GM18511 (cell line): ENCODE results near the gene PNPLA8.
A peak's percentile ranks its signal among the peaks of the same experiment; 100 is the strongest.
"Not testable (repeated sequence)": the region's sequence is repeated elsewhere in the genome, so short reads cannot be mapped to it uniquely, and the experiment has no call there.

ENCODE experiments used
- ATAC-seq: cut with Tn5 transposase; IDR thresholded peaks from one replicate; pipeline ENCODE4 v1.9.1; 2021; ENCODE audit warnings: mild to moderate bottlenecking, moderate library complexity; ENCODE audit not compliant: unreplicated experiment

The PNPLA8 gene, protein sequence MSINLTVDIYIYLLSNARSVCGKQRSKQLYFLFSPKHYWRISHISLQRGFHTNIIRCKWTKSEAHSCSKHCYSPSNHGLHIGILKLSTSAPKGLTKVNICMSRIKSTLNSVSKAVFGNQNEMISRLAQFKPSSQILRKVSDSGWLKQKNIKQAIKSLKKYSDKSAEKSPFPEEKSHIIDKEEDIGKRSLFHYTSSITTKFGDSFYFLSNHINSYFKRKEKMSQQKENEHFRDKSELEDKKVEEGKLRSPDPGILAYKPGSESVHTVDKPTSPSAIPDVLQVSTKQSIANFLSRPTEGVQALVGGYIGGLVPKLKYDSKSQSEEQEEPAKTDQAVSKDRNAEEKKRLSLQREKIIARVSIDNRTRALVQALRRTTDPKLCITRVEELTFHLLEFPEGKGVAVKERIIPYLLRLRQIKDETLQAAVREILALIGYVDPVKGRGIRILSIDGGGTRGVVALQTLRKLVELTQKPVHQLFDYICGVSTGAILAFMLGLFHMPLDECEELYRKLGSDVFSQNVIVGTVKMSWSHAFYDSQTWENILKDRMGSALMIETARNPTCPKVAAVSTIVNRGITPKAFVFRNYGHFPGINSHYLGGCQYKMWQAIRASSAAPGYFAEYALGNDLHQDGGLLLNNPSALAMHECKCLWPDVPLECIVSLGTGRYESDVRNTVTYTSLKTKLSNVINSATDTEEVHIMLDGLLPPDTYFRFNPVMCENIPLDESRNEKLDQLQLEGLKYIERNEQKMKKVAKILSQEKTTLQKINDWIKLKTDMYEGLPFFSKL

DNA sequence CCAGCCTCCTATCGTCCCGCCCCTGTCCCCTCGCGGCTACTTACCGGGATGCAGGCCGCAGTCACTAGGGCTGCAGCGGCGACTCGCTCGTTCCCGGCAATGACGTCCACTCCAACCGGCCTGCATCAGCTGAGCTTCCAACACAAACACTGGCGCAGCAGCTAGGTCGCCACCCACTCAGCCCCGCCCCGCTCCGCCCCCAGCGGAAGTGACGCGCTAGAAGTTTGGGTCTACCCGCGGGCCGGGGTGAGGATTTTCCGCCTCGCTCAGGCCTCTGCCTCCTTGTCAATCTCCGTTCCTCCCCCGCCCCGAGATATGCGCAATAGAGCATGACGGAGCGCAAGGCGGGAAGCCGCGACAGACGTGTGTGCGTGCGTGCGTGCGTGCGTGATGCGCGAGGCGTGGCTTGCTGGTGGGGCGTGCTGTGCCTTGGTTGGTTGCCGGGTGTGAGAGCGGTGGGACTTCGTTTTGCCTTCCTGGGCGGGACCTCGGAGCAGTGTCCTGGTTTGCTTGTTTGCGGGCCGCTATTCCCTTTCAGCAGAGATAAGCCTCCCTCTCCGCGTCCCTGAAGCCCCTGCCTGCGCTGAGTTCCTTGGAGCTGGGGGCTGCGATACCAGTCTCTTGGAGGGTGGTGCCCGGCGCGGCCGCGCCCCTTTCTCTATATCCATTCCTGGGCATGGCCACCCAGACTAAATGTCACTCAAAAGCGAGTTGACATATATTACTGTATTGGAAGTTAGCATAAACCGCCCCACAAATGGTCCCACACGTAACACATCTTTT, at the start of gene PNPLA8:
Gene PNPLA8 (minus strand): TSS at position 151 of the 783 bp plus-strand sequence. CDS start 10,644 bp downstream, outside the sequence.
- peak; percentile 94 for ATAC-seq

DNA sequence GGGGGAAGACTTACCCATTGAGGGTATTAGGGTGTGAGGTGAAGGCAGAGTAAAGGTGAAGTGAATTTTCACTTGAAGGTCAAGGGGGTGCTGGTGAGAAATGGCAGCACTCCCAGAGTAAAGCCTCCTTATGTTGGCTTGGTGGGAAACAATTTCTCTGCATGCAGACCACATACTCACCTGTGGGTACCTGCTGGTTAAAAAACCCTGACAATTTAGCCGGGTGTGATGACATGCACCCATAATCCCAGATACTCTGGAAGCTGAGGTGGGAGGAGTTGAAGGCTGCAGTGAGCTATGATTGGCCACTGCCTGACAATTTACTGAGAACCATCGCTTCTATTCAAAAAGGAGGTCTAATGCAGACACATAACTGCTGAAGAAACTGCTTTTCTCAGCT, 49.2 kb upstream of the PNPLA8 start:
- ATAC-seq, result no peak

- ATAC-seq, result no peak
Measured at GRCh38 chr7:108572480-108572879, 46.5 kb upstream of the PNPLA8 start.

DNA sequence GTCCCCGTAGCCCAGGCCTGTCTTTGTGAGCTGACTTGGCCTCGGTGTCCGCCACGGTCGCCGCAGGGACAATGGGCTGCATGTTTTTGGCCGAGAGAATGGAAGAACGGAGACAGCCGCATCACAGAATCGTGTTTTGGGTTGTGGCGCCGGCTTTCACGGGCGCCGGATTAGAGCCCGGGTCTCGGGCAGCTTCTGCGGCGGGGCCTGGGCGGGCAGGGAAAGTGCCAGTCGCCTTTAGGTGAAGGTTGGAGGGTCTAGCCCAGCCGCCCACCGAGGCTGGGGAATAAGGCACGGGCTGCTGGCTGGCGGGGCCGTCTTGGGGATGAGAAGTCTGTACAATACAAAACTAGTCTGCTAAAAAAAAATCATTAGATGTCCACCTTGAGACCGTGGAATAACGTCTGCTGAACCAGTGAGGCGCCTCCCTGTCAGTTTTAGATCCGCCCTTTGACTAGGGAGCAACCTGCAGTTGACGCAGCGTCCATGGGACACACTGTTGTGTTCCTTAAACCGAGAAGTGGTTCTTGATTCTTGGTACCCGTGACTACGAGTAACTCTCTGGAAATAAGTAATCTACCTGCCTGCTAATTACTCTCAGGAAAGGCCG, 44.3 kb upstream of the PNPLA8 start:
- peak; percentile 31 for ATAC-seq

- peak; percentile 95 for ATAC-seq
Measured at GRCh38 chr7:108569381-108570145, 43.6 kb upstream of the PNPLA8 start, which contains the start of the genes DNAJB9 and THAP5. DNAJB9 (plus strand) TSS chr7:108569874; CDS start chr7:108571727, 1,853 bp downstream. THAP5 (minus strand) TSS chr7:108569706; CDS start chr7:108569569, 137 bp downstream.

DNA sequence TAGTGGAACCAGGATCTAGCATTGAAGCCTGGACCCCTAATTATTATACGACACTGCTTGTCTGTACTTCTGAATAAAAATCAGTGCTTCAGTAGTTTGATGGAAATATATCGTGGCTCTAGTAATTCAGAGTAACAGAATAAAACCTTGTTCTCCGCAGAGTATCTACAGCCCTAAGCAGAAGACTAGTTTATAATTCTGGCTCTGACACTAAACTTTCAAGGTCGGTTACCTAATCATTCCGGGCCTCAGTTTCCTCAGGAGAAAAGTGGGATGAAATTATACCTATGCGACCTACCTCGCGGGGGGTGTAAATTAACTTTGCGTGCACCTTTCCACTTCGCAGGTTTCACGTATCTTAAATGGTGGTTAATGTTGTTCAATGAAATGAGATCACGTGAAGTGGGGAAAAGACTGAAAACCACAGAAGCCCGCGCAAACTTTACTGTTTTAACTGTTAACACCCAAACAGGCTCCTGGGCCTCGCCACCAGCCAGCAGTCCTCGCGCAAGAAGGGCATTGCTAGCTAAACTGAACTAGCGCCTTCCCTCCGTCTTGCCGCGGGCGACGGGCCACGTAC, 43.0 kb upstream of the PNPLA8 start:
- ATAC-seq, result no peak

DNA sequence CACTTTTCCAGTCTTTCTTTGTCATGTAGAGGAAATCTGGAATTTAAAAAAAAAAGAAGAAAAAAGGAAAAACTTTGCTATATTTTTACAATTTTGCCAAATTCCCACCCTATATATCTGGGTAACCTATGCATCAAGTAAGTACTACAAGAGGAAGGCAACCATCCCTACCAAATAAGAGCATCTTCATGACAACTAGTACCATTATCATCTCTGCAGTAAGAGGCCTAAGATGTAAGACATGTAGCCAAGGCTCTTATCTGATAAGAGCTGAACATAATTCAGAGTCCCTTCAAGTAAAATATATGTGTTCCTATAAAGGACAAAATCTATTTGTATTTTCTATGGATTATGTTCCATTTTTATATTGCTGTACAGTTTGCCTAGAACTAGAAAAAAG, 40.1 kb upstream of the PNPLA8 start:
- ATAC-seq, result no peak

GRCh38 chr7:108561047-108561619, 35.2 kb upstream of the PNPLA8 start:
- no peak for ATAC-seq

DNA sequence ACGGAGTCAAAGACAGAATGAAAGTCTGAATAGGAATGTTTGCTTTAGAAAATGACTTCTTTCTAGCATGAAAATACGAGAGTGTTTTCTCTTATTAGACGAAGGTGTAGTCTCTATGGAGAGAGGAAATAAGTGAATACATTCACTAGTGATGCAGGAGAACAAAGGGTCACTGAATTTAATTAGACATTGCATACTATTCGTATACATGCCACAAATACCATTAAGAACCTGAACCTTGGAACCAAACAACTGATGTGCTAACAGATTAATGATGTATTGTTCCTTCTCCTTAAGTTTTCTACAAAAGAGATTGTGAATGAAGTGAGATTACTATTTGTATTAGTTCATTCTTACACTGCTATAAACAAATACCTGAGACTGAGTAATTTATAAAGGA, 33.3 kb upstream of the PNPLA8 start:
- ATAC-seq, result no peak

DNA sequence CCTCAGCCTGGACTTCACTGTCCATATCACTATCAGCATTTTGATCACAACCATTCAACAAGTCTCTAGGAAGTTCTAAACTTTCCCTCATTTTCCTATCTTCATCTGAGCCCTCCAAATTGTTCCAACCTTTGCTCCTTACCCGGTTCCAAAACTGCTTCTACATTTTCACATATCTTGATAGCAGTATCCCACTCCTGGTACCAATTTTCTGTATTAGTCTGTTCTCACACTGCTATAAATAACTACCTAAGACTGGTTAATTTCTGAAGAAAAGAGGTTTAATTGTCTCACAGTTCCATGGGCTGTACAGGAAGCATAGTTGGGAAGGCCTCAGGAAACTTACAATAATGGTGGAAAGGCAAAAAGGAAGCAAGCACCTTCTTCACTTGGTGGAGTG, 31.7 kb upstream of the PNPLA8 start:
- no peak for ATAC-seq

DNA sequence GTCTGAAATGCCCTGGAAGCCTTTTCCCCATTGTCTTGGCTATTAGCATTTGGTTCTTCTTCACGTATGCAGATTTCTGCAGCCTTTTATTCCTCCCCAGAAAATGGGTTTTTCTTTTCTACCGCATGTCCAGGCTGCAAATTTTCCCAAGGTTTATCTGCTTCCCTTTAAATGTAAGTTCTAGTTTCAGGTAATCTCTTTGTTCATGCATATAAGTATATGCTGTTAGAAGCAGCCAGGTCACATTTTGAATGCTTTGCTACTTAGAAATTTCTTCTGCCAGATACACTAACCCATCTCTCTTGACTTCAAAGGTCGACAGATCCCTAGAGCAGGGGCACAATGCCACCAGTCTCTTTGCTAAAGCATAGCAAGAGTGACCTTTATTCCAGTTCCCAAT, 31.3 kb upstream of the PNPLA8 start:
- ATAC-seq, result no peak

DNA sequence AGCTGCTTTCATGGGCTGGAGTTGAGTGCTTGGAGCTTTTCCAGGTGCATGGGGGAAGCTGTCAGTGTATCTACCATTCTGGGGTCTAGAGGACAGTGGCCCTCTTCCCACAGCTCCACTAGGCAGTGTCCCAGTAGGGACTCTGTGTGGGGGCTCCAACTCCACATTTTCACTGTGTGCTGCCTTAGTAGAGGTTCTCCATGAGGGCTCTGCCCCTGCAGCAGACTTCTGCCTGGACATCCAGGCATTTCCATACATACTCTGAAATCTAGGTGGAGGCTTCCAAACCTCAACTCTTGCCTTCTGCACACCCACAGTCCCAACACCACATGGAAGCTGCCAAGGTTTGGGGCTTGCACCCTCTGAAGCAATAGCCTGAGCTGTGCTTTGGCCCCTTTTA, 30.7 kb upstream of the PNPLA8 start:
- not testable (repeated sequence) for ATAC-seq

GRCh38 chr7:108548141-108548896, 22.4 kb upstream of the PNPLA8 start:
- ATAC-seq, result not testable (repeated sequence)

- no peak for ATAC-seq
Measured at GRCh38 chr7:108541478-108541877, 15.5 kb upstream of the PNPLA8 start.

GRCh38 chr7:108538685-108539084, 12.8 kb upstream of the PNPLA8 start:
- not testable (repeated sequence) for ATAC-seq

DNA sequence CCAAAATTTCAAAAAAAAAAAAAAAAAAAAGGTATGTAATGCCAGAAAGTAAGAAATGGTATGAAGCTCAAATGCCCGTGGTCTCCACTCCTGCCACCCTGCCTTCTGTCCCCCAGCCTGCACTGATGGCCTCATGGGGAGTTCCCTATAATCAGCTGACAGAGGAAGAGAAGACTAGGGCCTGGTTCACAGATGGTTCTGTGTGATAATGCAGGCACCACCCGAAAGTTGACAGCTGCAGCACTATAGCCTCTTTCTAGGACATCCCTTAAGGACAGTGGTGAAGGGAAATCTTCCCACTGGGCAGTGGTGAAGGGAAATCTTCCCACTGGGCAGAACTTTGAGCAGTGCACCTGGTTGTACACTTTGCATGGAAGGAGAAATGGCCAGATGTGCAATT, 12.3 kb upstream of the PNPLA8 start:
- ATAC-seq, result not testable (repeated sequence)

- ATAC-seq, result no peak
Measured at GRCh38 chr7:108537229-108537628, 11.3 kb upstream of the PNPLA8 start.

DNA sequence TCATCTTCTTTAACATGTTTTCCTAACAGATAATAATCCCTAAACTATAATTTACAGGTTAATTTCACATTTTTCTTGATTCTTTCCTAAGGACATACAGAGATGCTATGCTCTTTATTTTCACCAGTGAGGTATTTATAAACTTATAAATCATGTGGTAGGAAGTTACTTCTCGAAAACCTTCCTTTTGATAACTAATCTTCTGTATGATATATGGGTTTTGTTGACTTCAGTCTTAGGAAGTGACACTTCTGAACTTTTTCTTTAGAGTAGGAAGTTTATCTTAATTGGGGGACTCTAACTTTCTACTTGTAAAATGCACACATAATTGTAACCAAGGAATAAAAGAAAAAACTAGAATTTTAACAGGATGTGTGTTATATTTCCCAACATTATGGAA, 9.8 kb upstream of the PNPLA8 start:
- no peak for ATAC-seq
